MCF 10A (cell line): ENCODE measurements around the gene ANTKMT. TPM values are rescaled to one million over a fixed set of nuclear protein-coding genes. Genes with fewer than 3 reads are reported as not detected.
A peak's percentile ranks its signal among the peaks of the same experiment; 100 is the strongest.

Experiments
- BruUV-seq: library from RNA; stranded (reverse); fragments of 400-500 nt; replicated peaks from 2 replicates; lab custom pipeline; 2021; lab: Mats Ljungman, UMichigan
- CTCF ChIA-PET: fragments of 300-600 bp; sonication (Branson Sonifier 250); formaldehyde crosslinking; extraction: SDS; loops from one replicate; lab custom pipeline; 2021; ENCODE audit warnings: antibody characterized with exemption, inconsistent platforms; lab: Yijun Ruan, JAX
- POLR2A ChIA-PET: fragments of 300-600, 350-650 bp; sonication (Branson Sonifier 250); formaldehyde crosslinking; extraction: SDS; loops from one replicate; lab custom pipeline; 2020; ENCODE audit warnings: antibody characterized with exemption, inconsistent platforms; lab: Yijun Ruan, JAX
- DNase-seq: peaks from one replicate; pipeline ENCODE4 v3.0.0-alpha.2; 2018; ENCODE audit not compliant: unreplicated experiment
- H3K27ac Mint-ChIP-seq: one replicate; pipeline ENCODE4 v1.8.0; 2022; ENCODE audit warnings: mild to moderate bottlenecking, low read depth, mixed read lengths; ENCODE audit not compliant: unreplicated experiment
- H3K27me3 Mint-ChIP-seq: one replicate; pipeline ENCODE4 v1.8.0; 2022; ENCODE audit warnings: mixed read lengths; ENCODE audit not compliant: insufficient read depth, unreplicated experiment
- H3K36me3 Mint-ChIP-seq: one replicate; pipeline ENCODE4 v1.8.0; 2022; ENCODE audit warnings: mild to moderate bottlenecking, moderate library complexity, mixed read lengths; ENCODE audit not compliant: insufficient read depth, unreplicated experiment
- H3K4me1 Mint-ChIP-seq: one replicate; pipeline ENCODE4 v1.8.0; 2022; ENCODE audit warnings: mixed read lengths; ENCODE audit not compliant: insufficient read depth, unreplicated experiment
- H3K4me3 Mint-ChIP-seq: one replicate; pipeline ENCODE4 v1.8.0; 2022; ENCODE audit warnings: mild to moderate bottlenecking, moderate library complexity, mixed read lengths; ENCODE audit not compliant: unreplicated experiment
- H3K9me3 Mint-ChIP-seq: one replicate; pipeline ENCODE4 v1.8.0; 2022; ENCODE audit warnings: mixed read lengths; ENCODE audit not compliant: unreplicated experiment
- CTCF ChIP-seq: fragments of 200-600 bp; IDR thresholded peaks from one replicate; pipeline ENCODE4 v1.8.0; 2022; ENCODE audit warnings: antibody characterized with exemption, mild to moderate bottlenecking; ENCODE audit not compliant: unreplicated experiment
- intact Hi-C: fragments of 100-400 bp; cut with micrococcal nuclease; formaldehyde crosslinking; loops from 2 replicates; pipeline ENCODE4 v1.14.1; 2022
- total RNA-seq: library from RNA; stranded (reverse); gene quantifications from 2 replicates; pipeline ENCODE4 v1.2.3, GENCODE V29; 2022

Gene ANTKMT
- total RNA-seq, 1 experiment from 2014 or later, result 54.7 TPM

DNA sequence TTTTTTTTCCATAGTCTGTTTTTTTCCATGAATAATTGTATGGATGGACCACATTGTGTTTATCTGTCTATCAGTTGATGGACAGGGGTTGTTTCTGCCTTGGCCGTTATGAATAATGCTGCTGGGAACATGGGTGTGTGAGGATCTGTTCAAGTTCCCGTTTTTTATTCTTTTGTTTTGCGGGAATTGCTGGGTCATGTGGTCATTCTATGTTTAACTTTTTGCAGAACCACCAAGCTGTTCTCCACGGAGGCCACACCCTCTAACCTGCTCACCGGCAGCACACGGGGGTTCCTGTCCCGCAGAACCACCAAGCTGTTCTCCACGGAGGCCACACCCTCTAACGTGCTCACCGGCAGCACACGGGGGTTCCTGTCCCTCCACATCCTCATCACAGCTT lies 33.7 kb downstream of the ANTKMT start:
- BruUV-seq, result no TSS peak
- intact Hi-C loops, result no loop called here
- no peaks in the 10 kb centered on the region for H3K27me3 Mint-ChIP-seq
- no peak overlapping the region for H3K27ac Mint-ChIP-seq
- CTCF ChIA-PET, result interaction anchor here (0.6 kb wide), 3 partner anchors 8 to 30 kb away, joined by 3 to 4 read pairs (median 3); no protein-coding TSS in a partner anchor
- no peaks in the 10 kb centered on the region for H3K9me3 Mint-ChIP-seq
- DNase-seq, result no peak
- TF ChIP-seq CTCF, result no peak
- H3K36me3 Mint-ChIP-seq, result no peaks in the 10 kb centered on the region
- no peaks in the 10 kb centered on the region for H3K4me1 Mint-ChIP-seq
- POLR2A ChIA-PET, result interaction anchor here (1.7 kb wide), 1 partner anchor 14 kb away, joined by 6 read pairs; the partner anchor contains the start of gene CIAO3
- no peak overlapping the region for H3K4me3 Mint-ChIP-seq

- intact Hi-C loops, result no loop called here
- BruUV-seq, result no TSS peak
- no peak for TF ChIP-seq CTCF
- Mint-ChIP-seq H3K4me1 (peaks cover 7% of the 10 kb centered on the region), H3K9me3 (no peaks in the 10 kb centered on the region), H3K27ac (no peak overlapping the region), H3K27me3 (no peaks in the 10 kb centered on the region), H3K36me3 (no peaks in the 10 kb centered on the region), H3K4me3 (no peak overlapping the region)
- DNase-seq, result no peak
- ChIA-PET POLR2A (interaction anchor here (1.0 to 1.7 kb wide), 2 partner anchors 16 to 27 kb away, joined by 4 to 5 read pairs; partner anchors contain the start of gene CIAO3), CTCF (interaction anchor here (0.7 to 2.5 kb wide), 7 partner anchors 10 to 301 kb away, joined by 3 to 13 read pairs (median 3); partner anchors contain the start of gene CIAO3)
These were observed 35.5 kb downstream of the ANTKMT start for GRCh38 chr16:756428-756827.

DNA sequence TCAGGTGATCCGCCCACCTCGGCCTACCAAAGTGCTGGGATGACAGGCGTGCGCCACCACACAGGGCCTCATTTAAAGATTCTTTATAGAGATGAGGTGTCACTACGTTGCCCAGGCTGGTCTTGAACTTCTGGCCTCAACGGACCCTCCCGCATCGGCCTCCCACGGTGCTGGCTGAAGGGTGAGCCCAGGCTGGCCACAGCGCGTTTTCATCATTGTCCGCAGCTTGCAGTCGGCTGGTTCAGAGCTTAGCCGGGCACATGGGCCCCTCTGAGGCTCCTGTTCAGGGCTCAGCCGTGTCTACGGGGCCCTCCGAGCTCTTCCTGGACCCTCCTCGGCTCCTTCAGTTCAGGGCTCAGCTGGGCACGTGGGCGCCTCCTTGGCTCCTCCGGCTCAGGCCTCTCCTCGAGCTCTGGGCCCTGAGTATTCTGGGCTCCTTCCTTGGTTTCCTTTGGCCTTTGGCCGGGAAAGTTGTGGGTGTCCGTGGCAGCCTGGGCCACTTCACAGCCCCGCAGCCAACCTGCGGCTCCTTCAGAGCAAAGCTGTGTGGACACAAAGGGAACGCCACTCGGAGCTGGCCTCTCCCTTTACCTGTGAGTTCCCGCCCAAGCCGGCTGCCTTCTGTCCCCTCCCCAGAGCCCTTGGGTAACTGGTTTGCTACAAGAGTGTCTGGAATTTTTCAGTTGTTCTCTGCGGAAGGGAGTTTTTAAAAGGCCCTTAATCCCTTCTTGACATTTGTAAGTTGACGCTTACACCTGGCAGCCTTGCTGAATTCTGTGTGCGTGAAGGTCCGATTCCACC lies 38.4 kb downstream of the ANTKMT start:
- no TSS peak for BruUV-seq
- Mint-ChIP-seq H3K27me3 (no peaks in the 10 kb centered on the region), H3K27ac (peak overlapping the region; percentile 61), H3K36me3 (no peaks in the 10 kb centered on the region), H3K9me3 (no peaks in the 10 kb centered on the region), H3K4me1 (peaks cover 10% of the 10 kb centered on the region), H3K4me3 (no peak overlapping the region)
- ChIA-PET CTCF (interaction anchor here (0.6 to 2.9 kb wide), 5 partner anchors 14 to 298 kb away, joined by 3 to 11 read pairs (median 7); partner anchors contain the start of gene CIAO3), POLR2A (interaction anchor here (1.1 to 3.9 kb wide), 6 partner anchors 10 to 52 kb away, joined by 3 to 26 read pairs (median 9); partner anchors contain the start of genes ANTKMT, CHTF18 and RPUSD1)
- TF ChIP-seq CTCF, result no peak
- intact Hi-C loops, result no loop called here
- no peak for DNase-seq

DNA sequence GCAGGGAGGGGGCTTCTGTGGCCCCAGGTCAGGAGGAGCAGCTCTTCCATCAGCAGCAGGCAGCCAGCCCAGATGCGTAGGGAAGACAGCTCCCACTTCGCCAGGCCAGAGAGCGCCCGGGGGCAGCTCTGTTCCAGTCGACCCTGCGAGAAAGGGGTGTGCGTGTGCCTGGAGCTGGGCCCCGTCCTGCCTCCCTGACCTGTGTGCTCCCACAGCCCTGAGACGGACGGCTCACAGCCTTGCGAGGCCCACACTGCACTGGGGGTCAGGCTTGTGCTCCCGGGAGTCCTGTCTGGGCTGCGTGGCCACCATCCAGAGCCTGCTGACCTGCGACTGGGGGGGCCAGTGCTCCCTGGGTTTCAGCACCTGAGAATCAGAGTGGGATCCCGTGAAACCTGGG lies 39.1 kb downstream of the ANTKMT start:
- no peaks in the 10 kb centered on the region for H3K9me3 Mint-ChIP-seq
- ChIA-PET CTCF (interaction anchor here (0.6 to 2.9 kb wide), 5 partner anchors 14 to 298 kb away, joined by 3 to 11 read pairs (median 7); partner anchors contain the start of gene CIAO3), POLR2A (interaction anchor here (1.1 to 3.9 kb wide), 10 partner anchors 10 to 123 kb away, joined by 3 to 26 read pairs (median 9); partner anchors contain the start of genes ANTKMT, CHTF18, CIAO3 and METTL26)
- H3K27me3 Mint-ChIP-seq, result no peaks in the 10 kb centered on the region
- TF ChIP-seq CTCF, result no peak
- peak overlapping the region; percentile 60 for H3K4me3 Mint-ChIP-seq
- H3K27ac Mint-ChIP-seq, result peak overlapping the region; percentile 61
- intact Hi-C loops, result no loop called here
- peaks cover 10% of the 10 kb centered on the region for H3K4me1 Mint-ChIP-seq
- no peaks in the 10 kb centered on the region for H3K36me3 Mint-ChIP-seq
- BruUV-seq, result no TSS peak
- DNase-seq, result no peak
